ENCODE data around the gene ACSS2. TPM values are rescaled to one million over a fixed set of nuclear protein-coding genes. Genes with fewer than 3 reads are reported as not detected.

The ACSS2 gene
- total RNA-seq, 4 donors from 2014 or later: 45.4 to 71.0 (median 58.7) TPM

DNA sequence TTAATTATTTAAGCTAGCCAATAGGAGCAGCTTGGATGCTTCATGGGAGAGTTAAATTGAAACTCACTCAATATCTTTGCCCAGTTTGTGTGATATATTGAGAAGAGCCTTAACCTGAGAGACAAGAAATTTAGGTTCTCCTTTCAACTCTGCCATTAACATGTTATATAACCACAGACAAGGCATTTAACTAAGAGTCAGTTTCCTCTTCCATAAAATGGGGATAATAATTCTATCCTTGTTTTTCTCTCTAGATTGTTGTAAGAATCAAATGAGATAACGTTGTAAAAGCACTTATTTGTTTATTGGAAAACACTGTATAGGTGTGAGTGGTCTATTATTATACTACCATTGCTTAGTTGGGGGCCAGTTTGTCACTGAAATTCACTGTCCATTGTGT is 7.8 kb downstream of the ACSS2 start:
- TF ChIP-seq, protein P1, sequence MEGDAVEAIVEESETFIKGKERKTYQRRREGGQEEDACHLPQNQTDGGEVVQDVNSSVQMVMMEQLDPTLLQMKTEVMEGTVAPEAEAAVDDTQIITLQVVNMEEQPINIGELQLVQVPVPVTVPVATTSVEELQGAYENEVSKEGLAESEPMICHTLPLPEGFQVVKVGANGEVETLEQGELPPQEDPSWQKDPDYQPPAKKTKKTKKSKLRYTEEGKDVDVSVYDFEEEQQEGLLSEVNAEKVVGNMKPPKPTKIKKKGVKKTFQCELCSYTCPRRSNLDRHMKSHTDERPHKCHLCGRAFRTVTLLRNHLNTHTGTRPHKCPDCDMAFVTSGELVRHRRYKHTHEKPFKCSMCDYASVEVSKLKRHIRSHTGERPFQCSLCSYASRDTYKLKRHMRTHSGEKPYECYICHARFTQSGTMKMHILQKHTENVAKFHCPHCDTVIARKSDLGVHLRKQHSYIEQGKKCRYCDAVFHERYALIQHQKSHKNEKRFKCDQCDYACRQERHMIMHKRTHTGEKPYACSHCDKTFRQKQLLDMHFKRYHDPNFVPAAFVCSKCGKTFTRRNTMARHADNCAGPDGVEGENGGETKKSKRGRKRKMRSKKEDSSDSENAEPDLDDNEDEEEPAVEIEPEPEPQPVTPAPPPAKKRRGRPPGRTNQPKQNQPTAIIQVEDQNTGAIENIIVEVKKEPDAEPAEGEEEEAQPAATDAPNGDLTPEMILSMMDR (IDR thresholded peaks at IDR 0.05): no peak
- no peak for TF ChIP-seq POLR2A (IDR thresholded peaks at IDR 0.05)
- peaks cover 0 to 42% (median 4%) of the 10 kb centered on the region in 3 donors for H3K4me1 ChIP-seq
- H3K4me3 ChIP-seq: no peak overlapping the region
- H3K36me3 ChIP-seq: peaks cover 0 to 35% of the 10 kb centered on the region in 2 donors
- no peaks in the 10 kb centered on the region for H3K9me3 ChIP-seq
- no peak for ATAC-seq
- H3K27me3 ChIP-seq: no peaks in the 10 kb centered on the region
- H3K27ac ChIP-seq: no peak overlapping the region
- 90 to 100% methylated on average over 1 of the region's 1 CpG for WGBS, 2 donors (ENCODE audit: low coverage in 1 of 2)

DNA sequence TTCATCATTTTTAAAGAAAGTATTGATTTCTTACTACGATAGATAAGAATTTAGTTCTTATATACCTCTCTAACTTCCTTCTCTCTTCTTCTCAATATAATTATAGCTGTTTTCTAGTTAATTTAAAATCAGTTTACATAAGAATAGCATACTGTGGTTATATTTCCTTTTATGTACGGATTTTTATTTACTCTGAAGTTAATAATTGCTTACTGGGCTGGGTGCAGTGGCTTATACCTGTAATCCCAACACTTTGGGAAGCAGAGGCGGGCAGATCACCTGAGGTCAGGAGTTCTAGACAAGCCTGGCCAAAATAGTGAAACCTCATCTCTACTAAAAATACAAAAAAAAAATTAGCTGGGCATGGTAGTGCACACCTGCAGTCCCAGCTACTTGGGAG is 9.7 kb downstream of the ACSS2 start:
- no peak for TF ChIP-seq EP300 (IDR thresholded peaks at IDR 0.05)
- no peak for TF ChIP-seq POLR2A (IDR thresholded peaks at IDR 0.05)
- TF ChIP-seq, protein P1 (IDR thresholded peaks at IDR 0.05): no peak
- TF ChIP-seq POLR2AphosphoS5 (IDR thresholded peaks at IDR 0.05): no peak
- no peaks in the 10 kb centered on the region for H3K27me3 ChIP-seq

DNA sequence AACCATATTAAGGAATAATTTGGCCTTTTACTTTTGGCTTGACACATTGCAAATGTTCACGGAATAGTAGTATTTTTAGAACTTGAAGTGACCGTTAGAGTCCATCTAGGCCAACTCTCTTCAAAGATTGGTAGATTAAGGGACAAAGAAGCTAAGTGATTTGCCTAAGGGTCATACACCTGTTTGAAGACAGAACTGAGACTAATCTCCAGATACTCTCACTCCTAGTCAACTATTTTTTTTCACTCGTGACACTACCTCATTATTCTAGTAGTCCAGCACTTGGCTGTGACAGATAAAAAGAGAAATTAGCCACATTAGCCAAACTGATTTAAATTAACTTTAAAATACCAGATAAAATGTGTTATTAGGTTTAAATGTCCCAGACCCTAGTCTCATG is 10.6 kb downstream of the ACSS2 start:
- 13 to 22% methylated on average over 3 of the region's 3 CpGs for WGBS, 2 donors (ENCODE audit: low coverage in 1 of 2)
- H3K4me3 ChIP-seq: no peak overlapping the region
- no peak for ATAC-seq
- no peaks in the 10 kb centered on the region for H3K9me3 ChIP-seq
- no peaks in the 10 kb centered on the region for H3K27me3 ChIP-seq
- H3K36me3 ChIP-seq: peaks cover 0 to 35% of the 10 kb centered on the region in 2 donors
- TF ChIP-seq POLR2A (IDR thresholded peaks at IDR 0.05): no peak
- TF ChIP-seq, protein P1 (IDR thresholded peaks at IDR 0.05): no peak
- no peak for TF ChIP-seq EP300 (IDR thresholded peaks at IDR 0.05)
- TF ChIP-seq POLR2AphosphoS5 (IDR thresholded peaks at IDR 0.05): no peak
- peaks cover 0 to 36% (median 4%) of the 10 kb centered on the region in 3 donors for H3K4me1 ChIP-seq
- H3K27ac ChIP-seq: peak overlapping the region in 2 of 4 donors; percentile 31 to 45

More for the DNA sequence above, 9.7 kb downstream of the ACSS2 start:
- no peak for ATAC-seq
- Histone ChIP-seq H3K4me1 (peaks cover 0 to 28% (median 4%) of the 10 kb centered on the region in 3 donors), H3K9me3 (no peaks in the 10 kb centered on the region), H3K36me3 (peaks cover 0 to 35% of the 10 kb centered on the region in 2 donors), H3K4me3 (no peak overlapping the region), H3K27ac (peak overlapping the region in 1 of 4 donors; percentile 45)
- WGBS, 2 donors (ENCODE audit: low coverage in 1 of 2): 91 to 100% methylated on average over 2 to 3 of the region's 3 CpGs

DNA sequence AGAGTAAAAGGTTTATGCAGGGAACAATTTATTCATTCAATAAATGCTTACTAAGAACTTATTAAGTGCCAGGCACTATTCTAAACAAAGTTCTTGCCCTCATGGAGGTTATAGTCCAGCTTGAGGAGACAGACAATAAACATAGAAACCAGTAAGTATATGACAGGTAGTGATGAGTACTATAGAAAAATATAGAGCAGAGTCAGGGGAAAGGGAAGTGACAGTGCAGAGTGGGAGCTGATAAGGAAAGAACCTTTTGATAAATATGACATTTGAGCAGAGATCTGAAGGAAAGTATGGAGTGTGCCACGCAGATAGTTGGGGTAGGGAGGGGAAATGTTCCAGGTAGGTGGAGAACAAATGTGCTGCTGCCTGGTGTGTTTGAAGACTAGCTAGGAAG is 12.1 kb downstream of the ACSS2 start:
- ATAC-seq: no peak
- no peaks in the 10 kb centered on the region for H3K27me3 ChIP-seq
- H3K9me3 ChIP-seq: no peaks in the 10 kb centered on the region
- WGBS, 2 donors (ENCODE audit: low coverage in 1 of 2): 80 to 83% methylated on average over 1 of the region's 1 CpG
- TF ChIP-seq EP300 (IDR thresholded peaks at IDR 0.05) (no peak), POLR2A (IDR thresholded peaks at IDR 0.05) (no peak), POLR2AphosphoS5 (IDR thresholded peaks at IDR 0.05) (no peak)
- TF ChIP-seq, protein P1 (IDR thresholded peaks at IDR 0.05): no peak
- peaks cover 0 to 33% (median 4%) of the 10 kb centered on the region in 3 donors for H3K4me1 ChIP-seq
- peaks cover 0 to 25% of the 10 kb centered on the region in 2 donors for H3K36me3 ChIP-seq
- no peak overlapping the region for H3K4me3 ChIP-seq
- H3K27ac ChIP-seq: no peak overlapping the region
